Esophagus muscularis mucosa (tissue), 4 donors: ENCODE results near the gene TUBA4A.

ENCODE experiments used
- EP300 ChIP-seq: sonication (generic); formaldehyde crosslinking; IDR thresholded peaks from one replicate; pipeline ENCODE4 v1.6.1; 2017; ENCODE audit warnings: antibody characterized with exemption
- POLR2A ChIP-seq: fragments of 450-650 bp; IDR thresholded peaks from one replicate; pipeline ENCODE4 v1.6.1; 2017; ENCODE audit warnings: antibody characterized with exemption, moderate library complexity, mild to moderate bottlenecking, low read depth
- POLR2AphosphoS5 ChIP-seq, 2 donors: sonication (generic); formaldehyde crosslinking; IDR thresholded peaks; one replicate each; pipeline ENCODE4 v1.6.1; 2017; ENCODE audit warnings: antibody characterized with exemption in 2 of 2
- TF ChIP-seq, protein P1 (sequence below), 3 experiments: fragments of 200-600 bp in 2 of 3; fragments of 450-650 bp in 1 of 3; sonication (generic) in 2 of 3; IDR thresholded peaks; one replicate each; pipeline ENCODE4 v1.5.1; 2017 to 2019; ENCODE audit warnings: antibody characterized with exemption in 3 of 3, mild to moderate bottlenecking in 2 of 3, moderate library complexity in 1 of 3

DNA sequence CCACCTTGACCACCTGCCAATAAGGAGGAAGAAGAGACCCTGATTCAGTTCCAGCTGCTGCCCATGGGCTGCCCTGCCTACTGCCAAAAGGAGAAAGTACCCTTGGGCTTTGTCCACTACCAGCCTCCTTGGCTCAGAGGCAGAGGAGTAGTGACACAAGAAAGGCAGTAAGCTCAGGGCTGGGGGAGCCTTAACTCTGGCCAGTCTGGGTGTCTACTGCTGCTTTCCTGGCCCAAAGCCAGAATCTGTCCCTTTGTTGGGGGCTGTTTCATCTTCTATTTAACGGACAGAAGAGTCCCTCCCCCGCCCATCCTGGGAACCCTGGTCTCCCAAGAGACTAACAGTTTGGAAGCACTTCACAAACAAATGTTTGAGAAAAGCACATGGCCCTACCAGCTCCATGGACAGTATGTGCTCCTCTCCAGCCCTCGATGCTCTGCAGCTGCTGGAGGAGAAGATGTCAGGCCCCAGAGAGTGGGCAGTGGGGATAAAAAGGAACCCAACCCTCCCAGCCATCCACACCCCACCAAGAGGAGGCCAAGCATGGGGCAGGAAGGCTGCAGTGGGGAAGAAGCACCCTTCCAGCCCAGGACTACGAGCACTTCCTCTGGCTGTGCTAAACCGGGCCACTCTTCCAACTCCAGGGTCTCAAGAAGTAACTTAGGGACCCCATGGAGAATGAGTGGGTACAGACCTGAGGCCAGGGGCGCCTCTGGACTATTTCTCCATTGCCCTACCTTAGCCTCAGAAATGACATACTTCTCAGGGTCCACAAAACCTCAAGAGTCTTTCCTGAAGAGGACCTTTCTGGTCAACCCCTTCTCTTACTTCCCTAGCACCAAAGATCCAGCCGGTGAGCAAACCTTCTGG lies 25.4 kb downstream of the TUBA4A start:
- TF ChIP-seq POLR2AphosphoS5 (IDR thresholded peaks at IDR 0.05) (no peak), POLR2A (no peak), EP300 (no peak)
- TF ChIP-seq, protein P1, sequence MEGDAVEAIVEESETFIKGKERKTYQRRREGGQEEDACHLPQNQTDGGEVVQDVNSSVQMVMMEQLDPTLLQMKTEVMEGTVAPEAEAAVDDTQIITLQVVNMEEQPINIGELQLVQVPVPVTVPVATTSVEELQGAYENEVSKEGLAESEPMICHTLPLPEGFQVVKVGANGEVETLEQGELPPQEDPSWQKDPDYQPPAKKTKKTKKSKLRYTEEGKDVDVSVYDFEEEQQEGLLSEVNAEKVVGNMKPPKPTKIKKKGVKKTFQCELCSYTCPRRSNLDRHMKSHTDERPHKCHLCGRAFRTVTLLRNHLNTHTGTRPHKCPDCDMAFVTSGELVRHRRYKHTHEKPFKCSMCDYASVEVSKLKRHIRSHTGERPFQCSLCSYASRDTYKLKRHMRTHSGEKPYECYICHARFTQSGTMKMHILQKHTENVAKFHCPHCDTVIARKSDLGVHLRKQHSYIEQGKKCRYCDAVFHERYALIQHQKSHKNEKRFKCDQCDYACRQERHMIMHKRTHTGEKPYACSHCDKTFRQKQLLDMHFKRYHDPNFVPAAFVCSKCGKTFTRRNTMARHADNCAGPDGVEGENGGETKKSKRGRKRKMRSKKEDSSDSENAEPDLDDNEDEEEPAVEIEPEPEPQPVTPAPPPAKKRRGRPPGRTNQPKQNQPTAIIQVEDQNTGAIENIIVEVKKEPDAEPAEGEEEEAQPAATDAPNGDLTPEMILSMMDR (IDR thresholded peaks at IDR 0.05): no peak
